ENCODE measurements around the gene ZDHHC5. TPM values are rescaled to one million over a fixed set of nuclear protein-coding genes. Genes with fewer than 3 reads are reported as not detected.

Gene ZDHHC5
- total RNA-seq, 1 donor from 2014 or later, result 56.7 TPM

GRCh38 chr11:57659669-57660068, 8.2 kb upstream of the ZDHHC5 start:
- Mint-ChIP-seq H3K9me3 (no peaks in the 10 kb centered on the region), H3K27me3 (no peaks in the 10 kb centered on the region), H3K36me3 (peaks cover 6% of the 10 kb centered on the region), H3K4me1 (ENCODE audit: unreplicated experiment) (peaks cover 23% of the 10 kb centered on the region), H3K27ac (no peak overlapping the region), H3K4me3 (no peak overlapping the region)
- TF ChIP-seq CTCF (conservative IDR thresholded peaks at IDR 0.05), result no peak
- no peak for DNase-seq (ENCODE audit: extremely low spot score, unreplicated experiment)

GRCh38 chr11:57662893-57663292, 5.0 kb upstream of the ZDHHC5 start:
- H3K36me3 Mint-ChIP-seq, result peaks cover 3% of the 10 kb centered on the region
- H3K4me3 Mint-ChIP-seq, result peak overlapping the region; percentile 18
- H3K27ac Mint-ChIP-seq, result no peak overlapping the region
- H3K4me1 Mint-ChIP-seq (ENCODE audit: unreplicated experiment), result peaks cover 10% of the 10 kb centered on the region
- TF ChIP-seq CTCF (conservative IDR thresholded peaks at IDR 0.05), result peak; percentile 33
- no peaks in the 10 kb centered on the region for H3K27me3 Mint-ChIP-seq
- DNase-seq (ENCODE audit: extremely low spot score, unreplicated experiment), result no peak
- no peaks in the 10 kb centered on the region for H3K9me3 Mint-ChIP-seq

GRCh38 chr11:57663975-57664374, 3.9 kb upstream of the ZDHHC5 start:
- Mint-ChIP-seq H3K4me1 (ENCODE audit: unreplicated experiment) (peaks cover 5% of the 10 kb centered on the region), H3K27me3 (no peaks in the 10 kb centered on the region)

GRCh38 chr11:57667117-57667735, 688 bp upstream of the ZDHHC5 start:
- TF ChIP-seq CTCF (conservative IDR thresholded peaks at IDR 0.05), result peak; percentile 6
- Mint-ChIP-seq H3K4me1 (ENCODE audit: unreplicated experiment) (peaks cover 11% of the 10 kb centered on the region), H3K27ac (peak overlapping the region; percentile 100), H3K27me3 (no peaks in the 10 kb centered on the region), H3K9me3 (no peaks in the 10 kb centered on the region), H3K4me3 (peak overlapping the region; percentile 96), H3K36me3 (peaks cover 4% of the 10 kb centered on the region)
- peak; percentile 92 for DNase-seq (ENCODE audit: extremely low spot score, unreplicated experiment)

More at GRCh38 chr11:57663975-57664374, 3.9 kb upstream of the ZDHHC5 start:
- peaks cover 3% of the 10 kb centered on the region for H3K36me3 Mint-ChIP-seq
- DNase-seq (ENCODE audit: extremely low spot score, unreplicated experiment), result no peak
- no peak overlapping the region for H3K27ac Mint-ChIP-seq
- no peaks in the 10 kb centered on the region for H3K9me3 Mint-ChIP-seq
- H3K4me3 Mint-ChIP-seq, result peak overlapping the region; percentile 37
- TF ChIP-seq CTCF (conservative IDR thresholded peaks at IDR 0.05), result no peak

- H3K4me1 Mint-ChIP-seq (ENCODE audit: unreplicated experiment), result peaks cover 19% of the 10 kb centered on the region
- H3K27me3 Mint-ChIP-seq, result no peaks in the 10 kb centered on the region
- H3K9me3 Mint-ChIP-seq, result no peaks in the 10 kb centered on the region
- peaks cover 11% of the 10 kb centered on the region for H3K36me3 Mint-ChIP-seq
- peak overlapping the region; percentile 100 for H3K27ac Mint-ChIP-seq
- peak overlapping the region; percentile 96 for H3K4me3 Mint-ChIP-seq
- no peak for DNase-seq (ENCODE audit: extremely low spot score, unreplicated experiment)
- no peak for TF ChIP-seq CTCF (conservative IDR thresholded peaks at IDR 0.05)
These were observed 494 bp downstream of the ZDHHC5 start for GRCh38 chr11:57668434-57668782.
